WI38 (cell line): ENCODE data around the gene CAPN5.

Source experiments
- H3K4me3 ChIP-seq: 2 replicates; pipeline ENCODE4 v1.5.1; 2011; ENCODE audit warnings: low read depth, mild to moderate bottlenecking, control low read depth, low read length
- CTCF ChIP-seq: IDR thresholded peaks from 2 replicates; pipeline ENCODE4 v1.5.1; 2012; ENCODE audit warnings: low read depth, mild to moderate bottlenecking, control low read depth, low read length

The CAPN5 gene

GRCh38 chr11:77153276-77154185, 86.8 kb downstream of the CAPN5 start:
- no peak for TF ChIP-seq CTCF
- H3K4me3 ChIP-seq: no peak overlapping the region

DNA sequence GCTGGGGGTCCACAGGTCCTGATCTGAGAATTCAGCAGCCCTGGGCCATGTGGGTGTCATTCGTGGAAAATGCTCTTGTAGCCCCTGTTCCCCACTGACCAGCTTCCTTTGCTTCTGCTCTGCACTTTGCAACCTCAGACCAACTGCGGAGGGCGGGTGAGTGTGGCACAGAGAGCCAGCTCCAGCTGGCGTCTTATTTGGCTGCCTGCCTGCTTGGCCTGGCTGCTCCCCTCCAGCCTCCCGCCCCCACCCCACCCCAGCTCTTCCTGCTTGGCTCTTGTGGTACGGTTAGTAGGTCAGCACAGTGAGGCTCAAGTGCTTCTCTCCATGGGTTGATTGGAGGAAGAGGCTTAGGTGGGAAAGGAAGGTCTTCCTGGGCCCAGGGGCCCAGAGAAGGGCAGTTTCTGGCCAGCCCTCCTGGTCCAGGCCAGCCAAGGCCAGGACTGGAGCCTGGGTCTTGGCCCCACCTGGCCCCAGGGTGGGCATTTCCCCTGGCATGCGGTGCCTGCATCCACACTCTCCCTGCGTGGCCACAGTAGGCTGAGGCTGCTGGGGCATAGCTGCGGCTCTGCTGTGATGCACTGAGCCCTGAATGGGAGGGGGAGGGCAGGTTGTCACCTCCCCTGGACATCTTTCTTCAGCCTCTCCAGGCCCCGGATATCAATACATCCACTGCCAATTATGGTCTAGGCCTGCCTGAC, 87.8 kb downstream of the CAPN5 start:
- TF ChIP-seq CTCF: no peak
- no peak overlapping the region for H3K4me3 ChIP-seq

DNA sequence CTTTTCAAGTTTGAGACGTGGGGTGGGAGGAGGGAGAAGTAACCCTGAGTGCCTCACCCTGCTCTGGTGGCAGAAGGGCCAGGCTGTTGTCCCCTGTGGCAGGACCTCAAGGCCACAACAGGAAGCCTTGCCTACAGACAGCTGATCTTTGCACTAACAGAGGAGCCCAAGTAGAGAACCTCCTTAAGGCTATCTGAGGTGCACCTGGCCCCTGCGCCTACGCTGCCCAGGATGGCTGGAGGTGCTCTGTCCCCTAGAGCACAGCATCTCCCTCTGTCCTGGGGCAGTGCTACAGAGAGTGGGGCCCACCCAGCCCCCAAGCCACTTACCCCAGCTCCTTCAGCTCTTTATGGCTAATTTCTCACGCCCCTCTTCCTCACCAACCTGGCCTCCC, 88.3 kb downstream of the CAPN5 start:
- no peak for TF ChIP-seq CTCF
- no peak overlapping the region for H3K4me3 ChIP-seq

DNA sequence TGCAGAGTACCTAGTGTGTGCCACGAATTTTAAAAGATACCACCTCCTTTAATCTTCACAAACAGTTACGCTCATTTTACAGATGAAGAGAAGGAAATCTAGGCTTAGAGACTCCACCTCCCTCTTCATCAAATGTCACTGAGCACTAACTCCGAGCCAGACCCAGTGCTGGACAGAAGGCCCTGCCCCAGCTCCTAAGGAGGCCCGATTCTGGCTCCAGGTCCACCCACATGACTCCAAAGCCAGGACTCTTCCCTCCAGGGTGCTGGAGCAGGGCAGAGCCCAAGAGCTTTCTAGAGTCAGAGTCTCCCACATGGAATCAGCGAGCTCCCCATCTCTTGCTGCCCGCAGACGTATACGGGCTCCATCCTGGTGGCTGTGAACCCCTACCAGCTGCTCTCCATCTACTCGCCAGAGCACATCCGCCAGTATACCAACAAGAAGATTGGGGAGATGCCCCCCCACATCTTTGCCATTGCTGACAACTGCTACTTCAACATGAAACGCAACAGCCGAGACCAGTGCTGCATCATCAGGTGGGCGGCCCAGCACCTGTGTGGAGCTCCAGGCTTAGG, 88.9 kb downstream of the CAPN5 start:
- H3K4me3 ChIP-seq: no peak overlapping the region
- TF ChIP-seq CTCF: no peak

- TF ChIP-seq CTCF: no peak
- no peak overlapping the region for H3K4me3 ChIP-seq
Measured at GRCh38 chr11:77156396-77157195, 89.8 kb downstream of the CAPN5 start.

DNA sequence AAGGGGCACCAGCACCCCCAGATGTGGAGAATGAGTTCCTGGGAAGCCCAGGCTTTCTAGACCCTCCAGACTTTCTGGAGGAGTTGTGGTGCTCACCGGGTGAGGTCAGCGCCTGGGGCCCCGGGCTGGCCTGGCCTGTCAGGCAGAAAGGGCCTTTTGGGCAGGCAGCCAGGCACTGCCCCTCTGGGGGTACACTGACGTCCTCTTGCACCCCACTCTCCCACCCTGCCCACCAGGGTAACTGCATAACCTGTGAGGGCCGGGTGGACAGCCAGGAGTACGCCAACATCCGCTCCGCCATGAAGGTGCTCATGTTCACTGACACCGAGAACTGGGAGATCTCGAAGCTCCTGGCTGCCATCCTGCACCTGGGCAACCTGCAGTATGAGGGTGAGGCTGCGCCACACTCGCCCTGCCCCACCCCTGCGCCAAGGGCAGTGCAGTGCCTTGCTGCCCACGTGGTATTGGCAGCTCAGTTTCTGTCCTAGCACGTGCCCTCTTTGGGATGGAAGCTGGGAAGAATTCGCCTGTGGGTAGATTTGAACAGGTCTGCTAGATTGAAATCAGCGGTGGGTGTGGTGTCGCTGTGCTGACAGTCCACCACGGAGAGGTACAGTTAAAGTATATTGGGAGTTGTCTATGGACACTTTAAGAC, 91.4 kb downstream of the CAPN5 start:
- TF ChIP-seq CTCF: no peak
- no peak overlapping the region for H3K4me3 ChIP-seq
